Panc1 (cell line): Measurements from ENCODE around the gene TMEM38A. TPM values are rescaled to one million over a fixed set of nuclear protein-coding genes. Genes with fewer than 3 reads are reported as not detected.
A peak's percentile ranks its signal among the peaks of the same experiment; 100 is the strongest.

Experiments
- ATAC-seq: fragments of 200-7000 bp; cut with Tn5 transposase; 2 replicates; pipeline ENCODE4 v1.9.1; 2020; ENCODE audit warnings: mild to moderate bottlenecking, moderate library complexity
- BruUV-seq: library from RNA; stranded (reverse); fragments of 400-500 nt; replicated peaks from 2 replicates; lab custom pipeline; 2021; lab: Mats Ljungman, UMichigan
- CTCF ChIA-PET: fragments of 300-600 bp; sonication (Branson Sonifier 250); formaldehyde crosslinking; loops from one replicate; lab custom pipeline; 2022; ENCODE audit warnings: antibody characterized with exemption; lab: Charles Lee
- POLR2A ChIA-PET: fragments of 300-600 bp; sonication (Branson Sonifier 250); formaldehyde crosslinking; loops from one replicate; lab custom pipeline; 2022; ENCODE audit warnings: antibody characterized with exemption; lab: Charles Lee
- DNase-seq: peaks from one replicate; pipeline ENCODE4 v3.0.0-alpha.2; 2010; ENCODE audit warnings: low read depth, low spot score
- H3K27ac ChIP-seq: 2 replicates; pipeline ENCODE4 v1.5.1; 2011; ENCODE audit warnings: mild to moderate bottlenecking, low read length, inconsistent platforms
- H3K27me3 ChIP-seq: fragments of 200-500 bp; sonication (Bioruptor generic); 2 replicates; pipeline ENCODE4 v1.6.0; 2014; ENCODE audit warnings: low read length, inconsistent platforms; ENCODE audit not compliant: control insufficient read depth, insufficient read depth
- H3K36me3 ChIP-seq: fragments of 200-500 bp; sonication (Bioruptor generic); 2 replicates; pipeline ENCODE4 v1.5.1; 2014; ENCODE audit warnings: inconsistent platforms, mild to moderate bottlenecking, low read length, moderate library complexity; ENCODE audit not compliant: control insufficient read depth, insufficient read depth
- H3K4me1 ChIP-seq: 2 replicates; pipeline ENCODE4 v1.5.1; 2011; ENCODE audit warnings: inconsistent platforms, mild to moderate bottlenecking, low read length, moderate library complexity; ENCODE audit not compliant: control insufficient read depth, insufficient read depth
- H3K4me3 ChIP-seq, 2 experiments: 2 replicates each; pipeline ENCODE4 v1.5.1; 2011 to 2012; ENCODE audit warnings: low read depth in 2 of 2, low read length in 2 of 2, mild to moderate bottlenecking in 2 of 2, inconsistent platforms in 1 of 2, moderate library complexity in 1 of 2
- H3K9me3 ChIP-seq: fragments of 200-500 bp; sonication (Bioruptor generic); 2 replicates; pipeline ENCODE4 v1.5.1; 2014; ENCODE audit warnings: low read depth, mild to moderate bottlenecking, inconsistent platforms, low read length, moderate library complexity; ENCODE audit not compliant: control insufficient read depth, insufficient read depth
- CTCF ChIP-seq: fragments of 450-650 bp; IDR thresholded peaks from 2 replicates; pipeline ENCODE4 v1.5.1; 2017; ENCODE audit warnings: mild to moderate bottlenecking
- POLR2AphosphoS5 ChIP-seq: IDR thresholded peaks from 2 replicates; pipeline ENCODE4 v1.6.1; 2012; ENCODE audit warnings: mild to moderate bottlenecking, low read depth, low read length, moderate library complexity
- REST ChIP-seq, 2 experiments: IDR thresholded peaks; 2 replicates each; pipeline ENCODE4 v1.6.1; 2011 to 2012; ENCODE audit warnings: low read depth in 2 of 2, control low read depth in 1 of 2, low read length in 1 of 2, mild to moderate bottlenecking in 1 of 2, moderate library complexity in 1 of 2; ENCODE audit not compliant: insufficient read depth in 1 of 2
- SIN3A ChIP-seq: IDR thresholded peaks from 2 replicates; pipeline ENCODE4 v1.6.1; 2012; ENCODE audit warnings: low read depth, mild to moderate bottlenecking, low read length, moderate library complexity, borderline replicate concordance; ENCODE audit not compliant: insufficient read depth
- TCF7L2 ChIP-seq: IDR thresholded peaks from 2 replicates; pipeline ENCODE4 v1.6.1; 2011; ENCODE audit warnings: mild to moderate bottlenecking, low read depth, low read length, inconsistent platforms
- in situ Hi-C: cut with HindIII; loops from 2 replicates; pipeline ENCODE4 v1.10.0; 2016; ENCODE audit warnings: low sequenced_read_pairs, low pct_unique_long_range_greater_than_20kb
- intact Hi-C: fragments of 100-400 bp; cut with micrococcal nuclease; formaldehyde crosslinking; loops from one replicate; pipeline ENCODE4 v1.10.0; 2022; ENCODE audit not compliant: unreplicated experiment
- total RNA-seq: library from RNA; stranded (reverse); gene quantifications from one replicate; pipeline ENCODE4 v1.2.1, GENCODE V29; 2021; ENCODE audit not compliant: unreplicated experiment

The TMEM38A gene
- total RNA-seq, 1 experiment from 2014 or later: 8.4 TPM

DNA sequence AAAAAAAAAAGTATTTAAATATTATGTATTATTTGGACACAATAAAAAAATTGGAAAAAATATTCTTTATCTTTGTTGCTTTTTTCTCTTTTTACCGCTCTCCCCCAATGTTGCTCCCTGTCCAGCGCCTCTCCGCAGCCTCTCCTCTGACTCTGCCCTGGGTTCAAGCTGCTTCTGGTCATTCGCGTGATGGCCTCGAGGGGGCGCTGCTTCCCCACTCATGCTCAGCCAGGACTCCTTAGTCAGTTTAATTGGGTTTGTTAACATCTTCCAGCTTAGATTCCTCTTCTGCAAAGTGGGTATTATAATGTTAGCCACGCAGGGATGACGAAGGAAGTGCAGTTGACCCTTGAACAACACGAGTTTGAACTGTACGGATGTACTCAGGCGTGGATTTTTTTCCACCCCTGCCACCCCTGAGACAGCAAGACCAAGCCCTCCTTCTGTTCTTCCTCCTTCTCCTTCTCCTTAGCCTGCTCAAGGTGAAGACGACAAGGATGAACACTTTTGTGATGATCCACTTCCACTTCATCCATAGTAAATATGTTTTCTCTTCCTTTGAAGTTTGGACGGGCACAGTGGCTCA lies 53.9 kb downstream of the TMEM38A start:
- DNase-seq: peak; percentile 35
- POLR2A ChIA-PET: no interaction called here
- intact Hi-C loops (loop anchor here (10.0 kb wide), 1 partner anchor 60 kb away; no protein-coding TSS in a partner anchor), in situ Hi-C loops (no loop called here)
- no peak overlapping the region for H3K27ac ChIP-seq
- no TSS peak for BruUV-seq
- peak; percentile 54; the same call in 1 of the 2 replicates for ATAC-seq
- H3K27me3 ChIP-seq: no peaks in the 10 kb centered on the region
- CTCF ChIA-PET: interaction anchor here (0.6 to 0.7 kb wide), 3 partner anchors 36 to 122 kb away, joined by 3 to 5 read pairs (median 4); no protein-coding TSS in a partner anchor
- no peak overlapping the region; a peak in 1 of 4 replicates for H3K4me3 ChIP-seq
- TF ChIP-seq TCF7L2 (no peak), REST (IDR thresholded peaks at IDR 0.05; ENCODE audit: insufficient read depth in 1 of 2, low read depth in 2 of 2, low read length in 1 of 2) (no peak), CTCF (peak; percentile 89), SIN3A (no peak)
- H3K36me3 ChIP-seq: no peaks in the 10 kb centered on the region
- H3K9me3 ChIP-seq: no peaks in the 10 kb centered on the region
- H3K4me1 ChIP-seq: peaks cover 3% of the 10 kb centered on the region

- Histone ChIP-seq H3K27me3 (no peaks in the 10 kb centered on the region), H3K36me3 (no peaks in the 10 kb centered on the region), H3K4me1 (peaks cover 9% of the 10 kb centered on the region), H3K9me3 (no peaks in the 10 kb centered on the region), H3K27ac (no peak overlapping the region), H3K4me3 (no peak overlapping the region)
- CTCF ChIA-PET: interaction anchor here (0.6 kb wide), 1 partner anchor 51 kb away, joined by 3 read pairs; no protein-coding TSS in a partner anchor
- POLR2A ChIA-PET: no interaction called here
- intact Hi-C loops: loop anchor here (10.0 kb wide), 1 partner anchor 59 kb away; no protein-coding TSS in a partner anchor
- ATAC-seq: no peak
- no peak for DNase-seq
- TF ChIP-seq CTCF (no peak), TCF7L2 (no peak), REST (IDR thresholded peaks at IDR 0.05; ENCODE audit: insufficient read depth in 1 of 2, low read depth in 2 of 2, low read length in 1 of 2) (no peak), SIN3A (no peak), POLR2AphosphoS5 (no peak)
- in situ Hi-C loops: no loop called here
- BruUV-seq: no TSS peak
Measured at GRCh38 chr19:16715611-16716010, 54.7 kb downstream of the TMEM38A start.
